ENCODE data around the gene GATA5.

The GATA5 gene

DNA sequence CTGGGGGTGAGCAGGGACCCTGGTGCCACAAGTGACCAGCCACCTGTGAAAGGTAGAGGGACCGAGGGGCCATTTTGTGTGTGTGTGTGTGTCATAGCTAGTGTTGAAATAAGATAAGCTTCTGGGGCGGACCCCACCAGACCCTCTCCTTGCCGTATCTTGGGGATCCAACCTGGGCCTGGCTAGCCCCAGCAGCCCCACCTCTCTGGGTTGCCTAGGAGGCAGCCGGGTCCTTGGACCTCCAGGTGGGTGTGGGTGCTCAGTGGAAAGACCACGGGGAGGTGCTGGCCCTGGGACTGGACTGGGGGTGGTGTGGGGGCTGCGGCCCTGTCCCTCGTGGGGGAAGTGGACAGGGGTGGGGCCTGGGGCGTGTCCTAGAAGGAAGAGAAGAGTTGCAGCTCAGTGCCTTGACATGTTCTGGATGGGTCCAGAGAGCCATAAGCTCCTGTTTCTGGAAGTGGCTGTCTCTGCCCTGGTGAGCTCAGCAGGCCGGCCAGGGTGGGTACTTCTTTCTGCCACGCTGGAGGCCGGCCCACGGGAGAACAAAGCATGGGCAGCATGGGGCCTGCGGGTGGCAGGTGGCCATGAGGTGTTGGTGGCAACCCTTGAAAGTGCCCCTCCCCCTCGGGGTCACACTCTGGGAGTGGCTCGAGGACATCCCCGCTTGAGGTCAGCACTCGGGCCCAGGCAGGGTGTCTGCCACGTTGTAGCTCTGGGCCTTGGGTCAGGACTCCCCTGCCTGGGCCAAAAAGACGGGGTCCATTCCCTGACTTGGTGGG, 56.9 kb downstream of the GATA5 start:
- in situ Hi-C loops (cut with HindIII; ENCODE audit: low sequenced_read_pairs), result no loop called here
- no peak overlapping the region for H3K4me3 ChIP-seq (ENCODE audit: low read depth, low read length)
- TF ChIP-seq, protein P1, sequence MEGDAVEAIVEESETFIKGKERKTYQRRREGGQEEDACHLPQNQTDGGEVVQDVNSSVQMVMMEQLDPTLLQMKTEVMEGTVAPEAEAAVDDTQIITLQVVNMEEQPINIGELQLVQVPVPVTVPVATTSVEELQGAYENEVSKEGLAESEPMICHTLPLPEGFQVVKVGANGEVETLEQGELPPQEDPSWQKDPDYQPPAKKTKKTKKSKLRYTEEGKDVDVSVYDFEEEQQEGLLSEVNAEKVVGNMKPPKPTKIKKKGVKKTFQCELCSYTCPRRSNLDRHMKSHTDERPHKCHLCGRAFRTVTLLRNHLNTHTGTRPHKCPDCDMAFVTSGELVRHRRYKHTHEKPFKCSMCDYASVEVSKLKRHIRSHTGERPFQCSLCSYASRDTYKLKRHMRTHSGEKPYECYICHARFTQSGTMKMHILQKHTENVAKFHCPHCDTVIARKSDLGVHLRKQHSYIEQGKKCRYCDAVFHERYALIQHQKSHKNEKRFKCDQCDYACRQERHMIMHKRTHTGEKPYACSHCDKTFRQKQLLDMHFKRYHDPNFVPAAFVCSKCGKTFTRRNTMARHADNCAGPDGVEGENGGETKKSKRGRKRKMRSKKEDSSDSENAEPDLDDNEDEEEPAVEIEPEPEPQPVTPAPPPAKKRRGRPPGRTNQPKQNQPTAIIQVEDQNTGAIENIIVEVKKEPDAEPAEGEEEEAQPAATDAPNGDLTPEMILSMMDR (IDR thresholded peaks at IDR 0.05; ENCODE audit: low read depth, low read length), result no peak
- DNase-seq (ENCODE audit: low read depth, low spot score), result no peak

DNA sequence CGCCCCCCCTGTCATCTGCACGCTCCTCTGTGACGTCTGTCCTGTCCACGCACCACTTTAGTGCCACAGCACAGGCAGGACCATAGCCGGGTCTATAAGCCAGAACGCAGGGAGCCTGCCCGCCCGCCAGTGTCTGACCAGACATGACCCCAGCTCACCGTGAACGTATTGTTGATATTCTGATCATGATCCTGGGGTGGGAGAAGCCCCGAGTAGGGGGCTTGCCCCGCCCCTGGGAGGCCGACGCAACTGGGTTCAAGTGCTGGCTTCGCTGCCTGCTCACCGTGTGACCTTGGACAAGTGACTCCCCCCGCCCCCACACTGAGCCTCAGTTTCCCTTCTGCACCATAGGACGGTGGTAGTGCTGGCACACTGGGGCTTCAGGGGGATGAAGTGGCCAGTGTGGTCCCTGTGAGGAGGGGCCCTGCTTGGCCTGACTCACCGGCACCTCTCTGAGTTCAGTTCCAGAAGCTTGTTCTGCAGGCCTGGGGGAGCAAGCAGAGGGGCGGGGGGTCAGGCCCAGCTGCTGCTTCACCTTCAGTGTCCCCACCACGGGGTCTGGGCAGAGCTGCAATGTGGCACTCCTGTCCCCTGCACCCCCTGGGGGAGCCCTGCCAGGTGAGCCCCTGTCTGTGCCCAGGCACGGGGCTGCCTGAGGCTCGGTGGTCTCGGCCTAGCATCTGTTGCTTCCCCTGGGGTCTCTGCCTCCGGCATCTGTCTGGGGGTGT, 57.6 kb downstream of the GATA5 start:
- in situ Hi-C loops (cut with HindIII; ENCODE audit: low sequenced_read_pairs), result no loop called here
- no peak overlapping the region for H3K4me3 ChIP-seq (ENCODE audit: low read depth, low read length)
- no peak for DNase-seq (ENCODE audit: low read depth, low spot score)
- TF ChIP-seq, protein P1 (IDR thresholded peaks at IDR 0.05; ENCODE audit: low read depth, low read length), result no peak

DNA sequence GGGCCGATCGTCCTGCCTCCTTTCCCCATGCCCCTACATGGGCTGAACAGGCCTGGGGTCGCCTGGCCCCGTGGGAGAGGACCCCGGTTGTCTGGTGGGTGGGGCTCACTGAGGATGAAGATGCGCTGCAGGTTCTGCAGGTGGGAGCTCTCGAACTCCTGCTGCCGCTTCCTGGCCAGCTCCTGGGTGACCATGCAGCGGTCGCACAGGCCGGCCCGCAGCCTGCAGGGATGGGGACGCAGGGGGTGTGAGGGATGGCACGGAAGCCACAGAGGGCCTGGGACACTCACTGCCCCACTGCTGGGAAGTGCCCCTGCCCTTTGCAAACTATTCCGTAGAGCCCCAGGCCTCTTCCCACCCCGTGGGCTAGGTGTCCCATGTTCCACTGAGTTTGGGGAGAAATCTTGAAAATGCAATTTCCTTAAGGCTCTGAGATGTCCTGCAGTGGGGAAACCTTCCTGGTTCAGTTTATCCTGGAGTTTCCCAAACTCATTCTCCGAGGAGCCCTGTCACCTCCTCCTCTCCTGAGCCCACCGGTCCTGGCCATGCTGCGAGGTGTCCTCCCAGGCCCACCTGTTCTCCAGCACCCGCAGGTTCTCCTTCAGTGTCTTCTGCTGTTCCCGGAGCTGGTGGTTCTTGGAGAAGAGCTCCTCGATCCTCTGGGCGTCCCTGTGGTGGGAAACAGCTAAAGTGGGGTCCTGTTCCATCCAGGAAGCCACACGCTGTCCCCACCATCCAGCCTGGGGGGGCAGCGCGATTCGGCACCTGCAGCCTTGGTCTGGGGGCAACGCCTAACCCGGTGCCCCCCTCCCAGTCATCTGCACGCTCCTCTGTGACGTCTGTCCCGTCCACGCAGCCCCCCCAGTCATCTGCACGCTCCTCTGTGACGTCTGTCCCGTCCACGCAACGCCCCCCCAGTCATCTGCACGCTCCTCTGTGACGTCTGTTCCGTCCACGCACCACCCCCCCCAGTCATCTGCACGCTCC, 58.9 kb downstream of the GATA5 start:
- in situ Hi-C loops (cut with HindIII; ENCODE audit: low sequenced_read_pairs), result no loop called here
- DNase-seq (ENCODE audit: low read depth, low spot score), result no peak
- no peak overlapping the region for H3K4me3 ChIP-seq (ENCODE audit: low read depth, low read length)
- TF ChIP-seq, protein P1 (IDR thresholded peaks at IDR 0.05; ENCODE audit: low read depth, low read length), result no peak

DNA sequence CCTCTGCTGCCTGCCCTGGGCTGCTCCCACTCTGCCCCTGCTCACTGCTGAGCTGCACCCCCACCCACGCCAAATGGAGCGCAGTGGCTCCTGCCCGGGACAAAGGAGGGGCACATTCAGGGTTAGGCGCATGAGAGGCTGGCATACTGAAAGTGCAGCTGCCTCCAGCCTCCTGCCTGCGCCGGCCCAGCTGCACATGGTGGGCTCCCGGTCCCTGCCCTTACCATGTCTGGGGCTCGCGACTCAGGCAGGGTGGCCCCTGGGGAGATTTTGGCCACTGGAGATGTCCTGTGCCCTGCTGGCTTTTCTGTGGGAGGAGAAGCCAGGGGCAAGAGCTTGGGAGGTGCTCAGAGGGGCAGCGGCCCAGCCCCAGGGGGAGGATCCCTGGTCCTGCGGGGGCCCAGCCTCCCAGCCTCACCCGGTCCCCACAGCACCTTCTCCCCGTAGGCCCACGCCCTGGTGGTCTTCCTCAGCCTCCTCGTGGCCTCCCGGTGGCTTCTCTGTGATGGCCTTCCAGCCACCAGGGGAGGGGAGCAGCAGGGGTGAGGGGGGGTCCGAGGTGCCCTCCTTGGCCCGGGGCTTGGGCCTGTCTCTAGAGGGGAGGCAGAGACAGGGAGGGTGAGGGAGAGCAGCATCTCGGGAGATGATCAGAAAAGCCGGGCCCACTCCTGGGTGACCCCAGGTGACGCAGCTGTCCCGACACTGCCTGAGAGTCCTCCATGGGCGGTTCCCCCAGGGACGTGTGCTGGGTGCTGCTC, 60.3 kb downstream of the GATA5 start:
- no peak for DNase-seq (ENCODE audit: low read depth, low spot score)
- TF ChIP-seq, protein P1 (IDR thresholded peaks at IDR 0.05; ENCODE audit: low read depth, low read length), result no peak
- no peak overlapping the region for H3K4me3 ChIP-seq (ENCODE audit: low read depth, low read length)
- in situ Hi-C loops (cut with HindIII; ENCODE audit: low sequenced_read_pairs), result no loop called here

DNA sequence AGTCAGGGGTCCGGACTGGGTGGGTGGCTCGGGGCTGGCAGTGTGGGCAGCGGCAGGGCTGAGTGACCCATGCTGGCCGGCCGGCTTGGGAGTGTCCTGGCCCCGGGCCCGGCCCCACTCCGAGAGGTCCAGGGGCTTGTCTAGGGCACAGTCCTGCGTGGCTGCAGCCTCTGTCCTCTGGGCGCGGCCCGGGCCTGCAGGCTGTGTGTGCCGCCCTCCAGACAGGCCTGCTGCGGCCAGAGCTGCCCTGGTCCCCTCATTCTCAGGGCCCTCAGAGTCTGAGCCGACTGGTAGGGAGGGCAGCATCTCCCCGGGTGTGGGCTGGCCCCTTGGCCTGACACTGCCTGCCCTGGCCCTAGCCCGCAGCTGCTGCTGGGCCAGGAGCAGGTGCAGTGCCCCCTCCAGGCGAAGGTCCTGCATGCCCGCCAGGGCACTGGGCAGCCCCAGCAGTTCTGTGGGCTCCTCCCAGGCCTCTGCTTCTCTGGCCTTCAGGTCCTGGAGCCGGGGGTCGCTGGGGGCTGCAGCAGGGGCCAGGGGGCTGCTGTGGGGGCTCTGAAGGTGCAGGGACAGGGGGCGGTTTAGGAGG, 61.8 kb downstream of the GATA5 start:
- in situ Hi-C loops (cut with HindIII; ENCODE audit: low sequenced_read_pairs), result no loop called here

More for the DNA sequence above, 61.8 kb downstream of the GATA5 start:
- TF ChIP-seq, protein P1 (IDR thresholded peaks at IDR 0.05; ENCODE audit: low read depth, low read length), result peak; percentile 21
- no peak for DNase-seq (ENCODE audit: low read depth, low spot score)
- H3K4me3 ChIP-seq (ENCODE audit: low read depth, low read length), result no peak overlapping the region
